ELR (cell line): ENCODE results near the gene DRC1.
A peak's percentile ranks its signal among the peaks of the same experiment; 100 is the strongest.

ENCODE experiments used
- DNase-seq: peaks from one replicate; pipeline ENCODE4 v3.0.0-alpha.2; 2015; ENCODE audit warnings: low read depth

The DRC1 gene

DNA sequence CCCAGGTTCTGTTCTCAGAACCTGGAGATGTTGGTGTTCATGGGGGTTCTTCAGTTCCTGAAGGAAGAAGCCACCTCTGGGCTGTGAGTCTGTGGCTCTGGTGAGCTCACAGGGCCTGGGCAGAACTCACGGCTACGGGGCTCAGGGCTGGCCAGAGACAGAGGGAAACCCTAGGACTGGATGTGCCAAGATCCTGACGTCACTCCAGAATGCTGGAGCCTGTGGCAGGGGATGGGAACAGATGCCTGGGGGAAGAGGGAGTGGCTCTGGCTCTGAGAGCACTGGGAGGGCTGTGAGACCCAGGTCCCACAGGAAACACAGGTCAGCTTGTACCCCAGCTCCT, 76.2 kb downstream of the DRC1 start, which contains the start of gene OTOF:
TSS of gene OTOF (minus strand) at position 214 of the 343 bp plus-strand sequence.
- peak; percentile 72 for DNase-seq

DNA sequence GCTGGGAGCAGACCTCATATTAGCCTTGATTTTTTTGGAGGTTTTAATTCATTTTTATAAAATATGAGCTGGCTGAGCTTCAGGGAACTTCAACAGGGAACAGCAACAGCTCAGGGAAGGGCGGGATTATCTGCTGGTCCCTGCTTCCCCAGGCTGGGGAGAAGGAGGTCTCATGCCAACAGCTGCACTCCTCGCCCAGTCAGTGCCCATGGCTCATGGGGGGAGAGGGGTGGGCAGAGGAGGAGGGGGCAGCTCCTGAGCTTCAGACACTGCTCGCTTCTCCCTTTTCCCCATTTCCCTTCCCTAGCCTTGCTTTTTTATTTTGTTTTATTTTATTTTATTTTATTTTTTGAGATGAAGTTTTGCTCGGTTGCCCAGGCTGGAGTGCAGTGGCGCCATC, 76.6 kb downstream of the DRC1 start:
- DNase-seq = no peak

DNA sequence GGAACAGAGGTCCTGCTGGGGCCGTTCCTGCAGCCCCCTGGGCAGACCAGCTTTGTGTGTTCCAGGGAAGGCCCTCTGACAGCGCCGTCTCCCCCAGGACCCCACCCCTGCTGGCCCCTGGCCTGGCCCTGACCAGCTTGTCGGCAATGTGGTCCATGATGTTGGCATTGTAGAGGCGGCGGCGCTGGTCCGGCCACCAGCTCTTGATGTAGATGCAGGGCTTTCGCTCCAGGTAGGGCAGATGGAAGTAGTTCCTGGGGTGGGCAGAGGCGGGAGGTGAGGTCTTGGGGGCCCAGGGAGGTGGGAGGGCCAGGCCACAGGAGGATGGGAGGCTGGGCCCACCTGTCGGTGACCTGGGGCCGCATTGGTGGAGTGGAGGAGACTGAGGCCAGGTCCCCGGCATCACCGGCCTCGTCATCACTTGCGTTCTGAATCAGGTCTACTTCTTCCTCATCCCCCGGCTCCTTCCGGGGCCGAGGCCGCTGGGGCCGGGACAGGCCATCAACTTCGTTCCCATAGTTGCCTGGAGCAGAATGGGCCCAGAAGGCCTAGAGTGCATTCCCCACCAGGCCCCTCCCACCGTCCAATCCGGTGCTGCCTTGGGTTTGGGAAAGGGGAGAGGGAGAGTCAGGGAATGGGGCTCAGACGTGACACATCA, 77.5 kb downstream of the DRC1 start:
- DNase-seq = no peak

DNA sequence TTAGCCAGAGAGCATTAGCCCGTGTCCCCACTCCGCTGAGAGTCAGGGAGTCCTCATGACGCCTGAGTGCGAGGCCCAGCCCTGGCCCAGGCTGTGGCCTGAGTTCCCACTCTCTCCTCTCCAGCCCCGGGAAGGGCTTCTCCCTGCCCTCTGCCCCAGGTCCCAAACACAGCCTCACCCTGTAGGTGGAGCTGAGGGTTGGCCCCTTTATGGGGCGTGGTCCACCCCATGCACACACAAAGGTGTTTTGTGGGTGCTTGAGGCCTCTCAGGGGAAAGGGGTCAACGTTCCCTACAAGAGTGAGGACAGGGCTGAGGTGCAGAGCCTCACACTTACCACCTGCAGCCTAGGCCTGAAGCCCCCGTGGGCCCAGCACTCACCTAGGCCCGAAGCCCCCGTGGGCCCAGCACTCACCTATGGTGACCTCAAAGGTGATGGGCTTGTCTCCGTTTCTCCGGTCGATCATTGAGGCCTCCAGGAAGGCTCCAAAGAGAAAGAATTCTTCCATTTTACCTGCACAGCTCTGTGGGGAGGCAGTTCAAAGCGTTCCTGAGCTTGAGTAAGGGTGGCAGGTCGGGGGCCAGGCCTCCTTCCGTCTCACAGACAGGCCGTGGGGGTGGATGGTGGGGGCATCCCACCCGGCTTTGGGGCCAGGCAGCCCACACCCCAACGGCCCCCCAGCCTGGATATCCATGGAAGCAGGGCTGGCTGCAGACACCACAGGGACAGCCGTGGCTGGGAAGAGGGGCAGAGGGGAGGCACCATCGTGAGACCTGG, 78.3 kb downstream of the DRC1 start:
- no peak for DNase-seq

DNA sequence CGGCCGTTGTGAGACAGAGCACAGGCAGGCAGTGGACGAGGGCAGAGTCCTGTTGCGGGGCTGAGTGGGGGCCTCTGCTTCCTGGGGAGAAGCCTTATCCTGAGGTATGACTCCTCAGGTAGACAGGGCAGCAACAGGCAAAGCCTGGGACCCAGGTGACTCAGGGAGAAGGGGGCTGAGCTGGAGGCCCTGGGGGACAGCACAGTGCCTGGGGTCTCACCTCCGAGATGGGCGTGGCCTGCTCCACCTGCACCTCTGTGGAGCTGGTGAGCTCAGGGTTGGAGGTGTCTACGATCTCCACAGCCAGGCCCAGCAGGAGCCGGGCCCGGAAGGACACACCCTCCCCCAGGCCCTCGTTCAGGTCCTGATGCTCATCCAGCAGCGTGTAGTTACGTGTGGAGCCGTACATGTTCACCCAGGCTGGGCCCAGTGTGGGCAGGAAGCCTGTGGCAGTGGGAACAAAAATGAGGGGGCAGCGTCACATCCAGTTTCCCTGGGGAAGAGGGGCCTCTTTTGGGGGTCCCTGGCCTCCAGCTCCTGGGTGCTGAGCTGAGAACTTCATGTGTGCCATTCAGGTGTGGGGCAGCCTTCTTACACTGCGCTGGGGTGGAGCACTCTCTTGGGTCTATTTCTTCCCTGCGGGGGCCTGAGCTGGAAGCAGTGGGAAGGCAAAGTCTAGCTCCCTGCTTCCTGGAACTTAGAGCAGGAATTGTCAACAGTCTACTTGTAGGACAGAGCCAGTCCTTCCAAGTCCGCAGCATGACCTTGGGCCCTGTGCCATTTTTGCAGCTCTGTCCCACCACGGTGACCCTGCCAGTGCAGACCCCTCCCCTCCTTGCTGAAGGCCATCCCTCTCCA, 79.1 kb downstream of the DRC1 start:
- DNase-seq = no peak

DNA sequence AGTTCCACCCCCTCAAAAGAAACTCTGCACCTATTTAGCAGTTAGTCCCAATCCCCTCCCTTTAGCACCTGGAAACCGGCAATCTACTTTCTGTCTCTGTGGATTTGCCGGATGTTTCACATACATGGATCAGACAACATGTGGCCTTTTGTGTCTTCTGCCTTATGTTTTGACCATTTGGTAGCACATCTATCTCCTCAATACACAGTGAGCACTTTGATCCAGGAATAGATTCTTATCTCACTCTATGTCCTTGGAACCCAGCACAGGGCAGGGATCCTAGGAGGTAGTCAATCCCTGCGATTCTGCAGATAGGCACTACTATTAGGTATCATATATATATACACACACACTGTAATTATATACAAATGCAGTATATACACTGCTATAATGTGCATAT, 80.0 kb downstream of the DRC1 start:
- DNase-seq = no peak

DNA sequence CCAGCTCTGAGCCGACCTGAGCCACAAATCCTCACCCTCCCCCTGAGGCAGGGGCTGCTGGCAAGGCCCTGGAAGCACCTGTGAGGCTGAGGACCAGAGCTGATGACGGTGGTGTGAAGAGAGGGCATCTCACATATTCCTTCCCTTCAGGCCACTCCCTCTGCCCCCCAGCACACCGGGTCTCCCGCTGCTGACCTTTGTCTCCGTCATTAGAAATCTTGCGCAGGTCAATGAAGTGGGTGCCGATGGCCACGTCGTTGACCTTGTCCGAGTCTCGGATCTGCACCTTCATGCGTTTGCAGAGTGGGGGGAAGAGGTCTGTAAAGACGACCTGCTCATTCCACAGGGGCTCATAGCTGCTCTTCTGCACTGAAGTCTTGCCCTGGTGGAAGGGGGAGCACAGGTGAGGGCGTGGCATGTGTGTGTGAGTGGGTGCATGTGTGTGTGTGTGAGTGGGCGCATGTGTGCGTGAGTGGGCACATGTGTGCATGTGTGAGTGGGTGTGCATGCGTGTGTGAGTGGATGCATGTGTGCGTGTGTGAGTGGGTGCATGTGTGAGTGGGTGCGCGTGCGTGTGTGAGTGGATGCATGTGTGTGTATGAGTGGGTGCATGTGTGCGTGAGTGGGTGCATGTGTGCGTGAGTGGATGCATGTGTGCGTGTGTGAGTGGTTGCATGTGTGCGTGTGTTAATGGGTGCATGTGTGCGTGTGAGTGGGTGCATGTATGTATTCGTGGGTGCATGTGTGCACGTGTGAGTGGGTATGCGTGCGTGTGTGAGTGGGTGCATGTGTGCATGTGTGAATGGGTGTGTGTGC, 80.7 kb downstream of the DRC1 start:
- DNase-seq = no peak

DNA sequence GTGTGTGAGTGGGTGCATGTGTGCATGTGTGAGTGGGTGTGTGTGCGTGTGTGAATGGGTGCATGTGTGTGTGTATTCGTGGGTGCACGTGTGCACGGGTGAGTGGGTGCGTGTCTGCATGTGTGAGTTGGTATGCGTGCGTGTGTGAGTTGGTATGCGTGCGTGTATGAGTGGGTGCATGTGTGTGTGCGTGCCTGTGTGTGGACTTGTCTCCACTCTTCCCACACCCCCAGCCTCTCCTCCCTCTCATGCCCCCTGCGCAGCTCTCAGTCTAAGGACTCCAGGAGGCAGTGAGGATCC, 81.3 kb downstream of the DRC1 start:
- DNase-seq = no peak

DNA sequence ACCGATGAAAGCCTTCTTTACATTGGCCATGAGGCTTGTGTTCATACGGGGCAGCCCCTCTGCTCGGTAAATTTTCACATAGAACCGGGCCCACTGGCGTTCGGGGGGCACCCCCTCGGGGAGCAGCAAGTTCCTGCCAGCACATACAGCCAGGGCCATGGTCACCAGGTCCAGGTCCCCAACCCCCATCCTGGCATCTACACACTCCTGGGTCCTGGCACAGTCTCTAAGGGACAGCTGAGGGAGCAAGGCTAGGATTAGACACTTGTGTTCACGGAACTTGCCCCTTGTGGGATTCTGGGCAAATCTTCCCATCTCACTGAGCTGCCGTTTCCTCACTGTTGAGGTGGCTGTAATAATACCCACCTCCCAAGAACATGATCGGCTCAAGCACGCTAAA, 81.8 kb downstream of the DRC1 start:
- no peak for DNase-seq

DNA sequence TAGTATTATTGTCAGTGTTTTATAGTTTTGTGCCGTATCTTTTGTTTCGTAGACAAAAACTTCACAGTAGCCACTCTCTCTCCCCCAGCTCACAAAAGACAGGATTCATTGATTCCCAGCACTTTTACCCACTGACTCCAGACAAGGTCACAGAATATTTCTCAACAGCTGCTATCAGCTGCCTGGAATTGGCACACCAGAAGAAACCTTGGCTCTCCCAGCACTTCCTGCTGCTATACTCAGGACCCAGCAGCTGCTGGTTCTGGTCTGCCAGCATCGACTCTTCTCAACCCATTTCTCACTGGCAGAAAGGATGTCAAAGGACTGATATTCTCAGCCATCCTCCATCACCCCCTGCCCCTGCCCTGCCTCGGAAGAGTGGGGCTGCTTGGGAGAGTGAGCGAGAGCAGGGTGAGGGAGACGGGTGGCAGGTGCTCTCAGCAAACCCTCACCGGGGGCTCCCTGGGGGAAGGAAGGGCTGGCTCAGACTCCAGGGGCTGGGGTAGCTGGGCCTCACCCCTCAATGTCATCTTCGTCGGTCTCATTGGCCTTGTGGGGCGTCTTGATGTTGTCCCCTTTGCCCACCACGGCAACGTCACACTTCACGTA, 82.3 kb downstream of the DRC1 start:
- no peak for DNase-seq

DNA sequence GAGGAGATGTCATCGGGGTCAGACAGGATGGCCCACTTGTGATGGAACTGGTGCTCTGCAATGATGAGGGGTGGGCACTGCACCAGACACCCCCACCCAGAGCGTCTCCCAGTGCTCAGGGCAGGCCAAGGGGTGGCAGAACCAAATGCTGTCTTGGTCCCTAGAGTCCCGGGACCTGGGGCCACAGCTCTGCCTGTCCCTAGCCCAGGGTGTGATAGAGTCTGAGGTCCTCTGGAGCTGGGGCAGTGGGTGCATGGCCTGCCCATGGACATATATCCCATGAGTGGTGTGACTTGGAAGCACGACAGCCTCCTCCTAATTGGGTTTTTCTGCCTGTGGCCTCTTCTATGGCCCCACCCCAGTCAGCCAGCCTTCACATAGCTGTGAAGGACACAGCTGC, 82.9 kb downstream of the DRC1 start:
- DNase-seq = no peak

DNA sequence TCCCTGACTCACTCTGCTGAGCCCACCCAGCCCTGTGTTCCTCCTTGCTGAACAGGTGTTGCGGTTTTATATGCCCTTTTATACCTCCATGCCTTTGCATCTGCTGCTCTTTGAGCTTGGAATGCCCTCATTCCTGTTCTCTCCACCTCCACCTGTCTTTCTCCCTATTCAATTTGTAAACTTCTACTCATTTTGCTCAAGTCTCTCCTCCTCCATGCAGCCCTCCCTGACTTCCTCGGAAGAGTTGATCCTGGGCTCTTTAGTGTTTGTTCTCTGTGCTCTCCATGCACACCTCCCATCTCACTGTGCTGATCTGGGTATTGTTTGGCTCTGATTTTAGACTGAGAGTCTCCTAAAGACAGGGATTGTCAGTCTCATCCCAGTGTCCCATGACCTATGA, 83.4 kb downstream of the DRC1 start:
- DNase-seq = no peak

DNA sequence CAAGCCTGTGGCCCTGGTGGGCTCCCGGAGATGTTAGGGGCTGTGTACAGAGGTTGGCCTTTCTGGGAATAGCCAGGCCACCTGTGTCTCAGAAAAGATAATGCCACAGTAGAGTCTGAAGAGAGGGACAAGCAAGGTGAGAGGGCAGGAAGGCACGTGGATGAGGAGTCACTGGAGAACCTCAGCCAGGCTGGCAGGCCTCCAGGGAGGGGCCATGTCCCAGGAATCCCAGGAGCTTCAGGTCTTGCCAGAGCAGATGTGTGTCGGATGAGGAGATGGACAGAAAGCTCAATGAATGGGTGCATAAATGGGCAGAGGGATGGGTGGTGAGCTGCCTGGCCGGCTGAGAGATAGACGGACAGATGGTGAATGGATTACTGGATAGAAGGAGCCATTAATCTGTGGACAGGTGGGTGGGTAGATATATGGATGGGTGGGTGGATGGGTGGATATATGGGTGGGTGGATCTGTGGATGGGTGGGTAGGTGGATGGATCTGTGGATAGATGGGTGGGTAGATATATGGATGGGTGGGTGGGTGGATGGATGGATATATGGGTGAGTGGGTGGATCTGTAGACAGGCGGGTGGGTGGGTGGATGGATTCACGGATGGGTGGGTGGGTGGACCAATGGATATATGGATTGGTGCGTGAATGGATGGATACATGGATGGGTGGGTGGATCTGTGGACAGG, 84.2 kb downstream of the DRC1 start:
- DNase-seq = no peak

DNA sequence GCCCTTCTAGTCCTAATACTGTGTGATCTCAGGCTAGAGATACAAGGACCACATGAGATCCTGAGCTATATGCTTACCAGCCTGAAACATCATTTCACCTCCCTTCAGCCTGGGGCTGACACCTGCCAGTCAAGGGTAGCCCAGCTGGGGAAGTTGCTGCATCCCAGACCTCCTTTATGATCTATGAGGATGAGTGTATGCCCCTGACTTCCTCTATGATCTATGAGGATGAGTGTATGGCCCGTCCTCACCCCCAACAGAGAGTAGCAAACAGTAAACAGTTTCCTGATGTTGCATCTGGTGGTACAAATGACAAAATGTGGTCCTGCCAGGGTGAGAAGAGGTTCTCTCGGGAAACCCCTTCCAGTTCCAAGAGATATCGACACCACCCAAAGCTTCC, 85.1 kb downstream of the DRC1 start:
- no peak for DNase-seq

DNA sequence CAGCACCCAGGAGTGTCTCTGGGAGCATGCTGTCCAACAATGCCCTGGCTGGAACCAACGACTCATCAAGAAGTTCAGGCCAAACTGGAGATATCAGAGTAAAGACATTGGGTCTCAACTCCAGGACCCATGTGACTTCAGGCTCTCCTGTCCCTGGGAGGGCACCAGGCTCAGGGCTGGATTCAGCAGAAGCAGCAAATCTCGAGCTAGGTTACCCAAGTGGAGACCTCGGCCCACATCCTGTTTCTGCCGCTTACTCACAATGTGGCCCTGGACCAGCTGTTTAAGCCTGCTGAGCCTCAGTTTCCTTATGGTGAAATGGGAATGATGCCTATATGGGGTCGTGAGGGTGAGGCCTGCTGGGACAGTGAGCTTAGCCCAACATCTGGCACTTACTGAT, 85.5 kb downstream of the DRC1 start:
- no peak for DNase-seq

DNA sequence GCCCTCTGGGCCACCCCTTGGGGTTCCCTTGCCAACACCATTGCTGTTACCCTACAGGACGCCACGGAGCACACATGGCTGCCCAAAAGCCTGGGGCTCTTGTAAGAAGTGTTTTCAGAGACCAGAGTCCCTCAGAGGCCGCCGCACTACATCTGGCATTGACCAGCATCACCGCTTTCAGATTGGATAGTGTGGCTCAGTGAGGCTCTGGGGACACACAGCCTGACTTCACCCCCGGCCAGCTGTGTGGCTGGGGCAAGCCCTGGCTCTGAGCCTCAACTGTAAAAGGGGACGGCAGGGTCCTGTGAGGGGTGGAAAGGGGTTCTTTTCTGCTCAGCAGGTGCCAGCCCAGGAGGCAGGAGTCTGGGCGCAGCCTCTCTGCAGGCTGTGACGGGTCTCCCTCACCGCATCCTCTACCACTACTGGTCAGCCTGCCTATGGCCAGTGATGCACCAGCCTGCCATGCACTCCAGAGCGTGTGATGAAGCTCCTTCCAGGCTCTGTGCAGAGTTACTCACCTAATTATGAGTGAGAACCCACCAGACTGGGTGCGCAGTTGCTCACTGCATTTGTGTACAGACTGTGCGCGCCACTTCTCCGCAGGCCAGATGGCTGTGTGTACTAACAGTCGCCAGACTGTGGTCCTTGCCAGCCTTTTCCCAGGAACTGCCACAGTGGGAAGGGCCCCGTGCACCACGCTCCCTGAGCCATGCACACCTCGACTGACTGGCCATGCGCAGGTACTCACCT, 86.9 kb downstream of the DRC1 start:
- no peak for DNase-seq

DNA sequence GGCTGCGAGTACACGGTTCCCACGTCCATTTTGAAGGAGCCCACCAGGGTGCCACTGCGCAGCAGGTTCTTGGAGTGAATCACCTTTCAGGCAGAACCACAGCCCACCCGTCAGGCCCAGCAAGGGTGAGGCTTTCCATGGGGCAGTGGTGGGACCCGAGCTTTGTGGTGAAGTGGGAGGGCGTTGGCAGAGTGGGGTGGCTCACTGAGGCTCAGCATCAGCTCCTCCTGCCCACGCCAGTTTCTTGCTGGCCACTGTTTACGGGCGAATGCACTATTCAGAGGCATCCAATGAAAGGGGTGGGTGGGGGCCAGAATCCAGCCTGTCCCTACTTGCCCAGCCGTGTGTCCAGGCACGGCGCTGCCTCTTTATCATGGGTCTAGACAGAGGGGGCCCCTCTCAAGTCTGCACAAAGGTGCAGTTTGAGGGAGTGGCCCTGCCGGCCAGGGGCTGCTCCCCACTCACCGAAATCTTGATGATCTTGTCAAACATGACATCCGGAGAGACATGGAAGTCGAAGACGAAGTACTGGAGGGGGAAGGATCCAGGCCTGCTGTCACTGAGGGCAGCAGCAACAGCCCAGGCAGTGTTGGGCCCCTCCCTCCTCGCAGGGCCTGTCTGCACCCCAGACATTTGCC, 87.6 kb downstream of the DRC1 start:
- no peak for DNase-seq

DNA sequence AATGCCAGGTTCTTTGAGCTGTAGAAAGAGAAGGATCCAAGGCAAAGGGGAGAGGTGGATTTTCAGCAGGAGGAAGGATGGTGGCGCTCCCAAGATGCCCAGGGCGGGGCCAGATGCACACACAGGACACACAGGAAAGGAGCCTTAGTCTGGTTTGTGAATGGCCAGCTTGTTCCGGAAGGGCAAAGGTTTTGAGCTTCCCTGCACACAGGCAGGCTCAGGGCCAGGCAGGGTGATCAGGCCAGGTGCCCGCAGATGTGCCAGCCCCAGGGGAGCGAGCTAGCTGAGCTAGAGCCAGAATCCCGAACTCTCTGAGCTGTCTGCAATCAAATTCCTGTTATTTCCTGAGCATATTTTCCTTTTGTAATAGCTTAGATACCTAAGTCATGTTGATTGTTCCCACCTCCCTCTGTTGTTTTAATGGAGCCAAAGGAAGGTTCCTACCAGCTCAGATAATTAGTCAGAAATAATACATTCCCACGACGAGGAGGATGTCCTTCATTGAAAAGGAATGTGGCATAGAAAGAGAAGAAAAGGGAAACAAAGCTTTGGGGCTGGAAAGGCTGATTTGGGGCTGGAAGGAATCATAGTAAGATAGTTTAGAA, 89.9 kb downstream of the DRC1 start:
- DNase-seq = peak; percentile 6

DNA sequence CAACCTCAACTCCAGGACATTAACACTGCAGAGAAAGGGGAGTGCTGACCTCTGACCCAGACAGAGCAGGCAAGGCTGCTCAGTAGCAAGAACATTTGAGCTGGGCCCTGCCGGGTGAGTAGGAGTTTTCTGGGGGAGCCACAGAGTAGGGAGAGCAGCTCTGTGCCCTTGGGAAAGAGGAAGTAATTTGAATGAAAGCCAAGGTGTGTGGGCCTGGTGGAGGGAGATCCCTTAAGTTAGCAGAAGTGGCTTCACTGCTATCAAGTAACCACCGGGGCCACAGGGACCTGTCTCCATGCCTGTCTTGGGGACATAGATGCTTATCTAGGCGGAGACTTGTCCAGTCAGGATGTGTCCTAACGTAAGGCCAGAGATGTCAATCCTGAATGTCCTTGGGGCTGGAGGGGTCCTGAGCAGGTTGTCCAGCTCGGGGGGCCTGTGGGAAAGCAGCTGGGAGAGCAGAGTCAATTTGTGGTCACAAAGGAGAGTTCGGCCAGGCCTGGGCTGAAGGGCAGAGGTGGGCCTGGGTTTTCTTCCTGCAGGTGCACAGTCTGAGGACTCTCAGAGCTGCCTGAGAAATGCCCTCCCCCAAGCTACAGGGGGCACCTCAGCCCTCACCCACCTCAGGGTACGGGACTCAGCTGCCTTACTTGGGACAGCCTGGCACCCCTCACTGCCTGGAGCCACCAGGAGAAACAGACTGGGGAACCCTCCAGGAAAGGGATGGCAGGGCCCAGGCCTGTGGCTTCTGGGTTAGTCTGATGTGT, 91.2 kb downstream of the DRC1 start:
- DNase-seq = no peak
